HCT116 (cell line): Measurements from ENCODE around the gene ICOS. TPM values are rescaled to one million over a fixed set of nuclear protein-coding genes. Genes with fewer than 3 reads are reported as not detected.

Experiments used
- ATAC-seq: fragments of 200-7000 bp; cut with Tn5 transposase; 2 replicates; pipeline ENCODE4 v1.9.1; 2020; ENCODE audit warnings: mild to moderate bottlenecking, moderate library complexity
- BruUV-seq: library from RNA; stranded (reverse); fragments of 400-500 nt; replicated peaks from 2 replicates; lab custom pipeline; 2021; lab: Mats Ljungman, UMichigan
- CTCF ChIA-PET: fragments of 300-600 bp; sonication (Branson Sonifier 250); formaldehyde crosslinking; loops from one replicate; lab custom pipeline; 2021; ENCODE audit warnings: antibody characterized with exemption; lab: Charles Lee
- POLR2A ChIA-PET: fragments of 300-600, 350-600 bp; sonication (Branson Sonifier 250); formaldehyde crosslinking; loops from one replicate; lab custom pipeline; 2021; ENCODE audit warnings: antibody characterized with exemption; lab: Charles Lee
- RAD21 ChIA-PET, 2 experiments: fragments of 300-600 bp; sonication (Branson Sonifier 250); formaldehyde crosslinking; loops; one replicate each; lab custom pipeline; 2023; ENCODE audit warnings: low total read pairs in 2 of 2; ENCODE audit not compliant: uncharacterized antibody in 2 of 2, unreplicated experiment in 2 of 2, low non-redundant PET in 1 of 2; lab: Charles Lee
- DNase-seq: peaks from one replicate; pipeline ENCODE4 v3.0.0-alpha.2; 2010; ENCODE audit warnings: low read depth, low spot score
- H2AFZ ChIP-seq: fragments of 200-600 bp; shearing (Covaris generic), sonication (generic); 2 replicates; pipeline ENCODE4 v1.6.1; 2017; ENCODE audit warnings: low read depth, mixed run types, mixed read lengths, antibody characterized with exemption, low read length; ENCODE audit not compliant: poor library complexity, severe bottlenecking
- H3K27ac ChIP-seq: 2 replicates; pipeline ENCODE4 v1.5.1; 2012; ENCODE audit warnings: low read depth, low read length
- H3K27me3 ChIP-seq: fragments of 200-600 bp; sonication (generic); 2 replicates; pipeline ENCODE4 v1.6.1; 2016; ENCODE audit warnings: mixed run types, low read length, mixed read lengths; ENCODE audit not compliant: insufficient read depth
- H3K36me3 ChIP-seq, 2 experiments: fragments of 200-500 bp in 1 of 2; fragments of 200-600 bp in 1 of 2; sonication (Bioruptor generic) in 1 of 2; sonication (generic) in 1 of 2; 2 replicates each; pipeline versions ENCODE4 v1.5.1 to v1.6.1; 2014 to 2016; ENCODE audit warnings: low read length in 2 of 2, inconsistent platforms in 1 of 2, mixed read lengths in 1 of 2, mixed run types in 1 of 2; ENCODE audit not compliant: insufficient read depth in 2 of 2, control insufficient read depth in 1 of 2
- H3K4me1 ChIP-seq, 2 experiments: fragments of 200-600 bp in 1 of 2; sonication (generic) in 1 of 2; 2 replicates each; pipeline versions ENCODE4 v1.5.1 to v1.6.1; 2012 to 2017; ENCODE audit warnings: low read length in 2 of 2, inconsistent platforms in 1 of 2, mild to moderate bottlenecking in 1 of 2, mixed read lengths in 1 of 2, mixed run types in 1 of 2, moderate library complexity in 1 of 2; ENCODE audit not compliant: insufficient read depth in 2 of 2, control insufficient read depth in 1 of 2
- H3K4me2 ChIP-seq: fragments of 200-600 bp; sonication (generic); 2 replicates; pipeline ENCODE4 v1.6.1; 2017; ENCODE audit warnings: mixed run types, low read length, mixed read lengths
- H3K4me3 ChIP-seq, 2 experiments: fragments of 200-600 bp in 1 of 2; sonication (generic) in 1 of 2; replicated peaks in 1 of 2; 2 replicates each; pipeline ENCODE4 v1.5.1; 2011 to 2016; ENCODE audit warnings: low read length in 2 of 2, control low read depth in 1 of 2, low read depth in 1 of 2, mild to moderate bottlenecking in 1 of 2, mixed read lengths in 1 of 2, mixed run types in 1 of 2
- H3K79me2 ChIP-seq: fragments of 200-600 bp; sonication (generic); 2 replicates; pipeline ENCODE4 v1.6.1; 2017; ENCODE audit warnings: mild to moderate bottlenecking, mixed run types, low read length, moderate library complexity, mixed read lengths; ENCODE audit not compliant: insufficient read depth
- H3K9ac ChIP-seq: fragments of 200-600 bp; sonication (generic); 2 replicates; pipeline ENCODE4 v1.6.1; 2016; ENCODE audit warnings: low read length, mixed read lengths
- H3K9me2 ChIP-seq: fragments of 200-600 bp; sonication (generic), shearing (Covaris generic); 2 replicates; pipeline ENCODE4 v1.6.1; 2017; ENCODE audit warnings: mixed run types, mild to moderate bottlenecking, moderate library complexity; ENCODE audit not compliant: insufficient read depth
- H3K9me3 ChIP-seq, 2 experiments: fragments of 200-500 bp in 1 of 2; fragments of 200-600 bp in 1 of 2; sonication (Bioruptor generic) in 1 of 2; sonication (generic) in 1 of 2; 2 replicates each; pipeline ENCODE4 v1.6.1; 2014 to 2017; ENCODE audit warnings: low read length in 2 of 2, mixed read lengths in 2 of 2, inconsistent platforms in 1 of 2, low read depth in 1 of 2, mild to moderate bottlenecking in 1 of 2, mixed run types in 1 of 2, moderate library complexity in 1 of 2; ENCODE audit not compliant: control insufficient read depth in 1 of 2, insufficient read depth in 1 of 2
- H4K20me1 ChIP-seq: fragments of 200-600 bp; sonication (generic), shearing (Covaris generic); 2 replicates; pipeline ENCODE4 v1.6.1; 2017; ENCODE audit warnings: mixed run types, mild to moderate bottlenecking, moderate library complexity; ENCODE audit not compliant: insufficient read depth
- CBX3 ChIP-seq: IDR thresholded peaks from 2 replicates; pipeline ENCODE4 v1.6.1; 2012; ENCODE audit warnings: low read depth
- CEBPB ChIP-seq: IDR thresholded peaks from 2 replicates; pipeline ENCODE4 v1.6.1; 2012; ENCODE audit warnings: low read depth
- CTCF ChIP-seq, 3 experiments: fragments of 200-600 bp in 1 of 3; sonication (generic) in 1 of 3; IDR thresholded peaks in 2 of 3; conservative IDR thresholded peaks in 1 of 3; 2 replicates each; pipeline ENCODE4 v1.5.1; 2012 to 2017; ENCODE audit warnings: low read depth in 2 of 3, low read length in 2 of 3, antibody characterized with exemption in 1 of 3, borderline replicate concordance in 1 of 3, control low read depth in 1 of 3, mild to moderate bottlenecking in 1 of 3, mixed read lengths in 1 of 3, mixed run types in 1 of 3, moderate library complexity in 1 of 3; ENCODE audit not compliant: insufficient read depth in 1 of 3
- ELF1 ChIP-seq: IDR thresholded peaks from 2 replicates; pipeline ENCODE4 v1.6.1; 2012; ENCODE audit warnings: low read depth, borderline replicate concordance
- EZH2phosphoT487 ChIP-seq: fragments of 200-600 bp; IDR thresholded peaks from 2 replicates; pipeline ENCODE4 v1.6.1; 2018; ENCODE audit warnings: antibody characterized with exemption, borderline replicate concordance
- FOSL1 ChIP-seq: IDR thresholded peaks from 2 replicates; pipeline ENCODE4 v1.6.1; 2012; ENCODE audit warnings: low read depth
- JUND ChIP-seq: IDR thresholded peaks from 2 replicates; pipeline ENCODE4 v1.6.1; 2012
- MAX ChIP-seq: IDR thresholded peaks from 2 replicates; pipeline ENCODE4 v1.6.1; 2012
- POLR2AphosphoS5 ChIP-seq: IDR thresholded peaks from 2 replicates; pipeline ENCODE4 v1.6.1; 2011; ENCODE audit warnings: mild to moderate bottlenecking, low read depth, low read length, moderate library complexity
- RAD21 ChIP-seq: IDR thresholded peaks from 2 replicates; pipeline ENCODE4 v1.6.1; 2012; ENCODE audit warnings: low read depth, mild to moderate bottlenecking
- REST ChIP-seq: IDR thresholded peaks from 2 replicates; pipeline ENCODE4 v1.6.1; 2012; ENCODE audit warnings: low read depth
- SIN3A ChIP-seq: IDR thresholded peaks from 2 replicates; pipeline ENCODE4 v1.6.1; 2012; ENCODE audit warnings: low read depth
- SP1 ChIP-seq: IDR thresholded peaks from 2 replicates; pipeline ENCODE4 v1.6.1; 2012; ENCODE audit warnings: low read depth
- SRF ChIP-seq: IDR thresholded peaks from 2 replicates; pipeline ENCODE4 v1.6.1; 2012; ENCODE audit warnings: low read depth
- TCF7L2 ChIP-seq: IDR thresholded peaks from 2 replicates; pipeline ENCODE4 v1.7.0; 2011; ENCODE audit warnings: borderline replicate concordance, inconsistent platforms; ENCODE audit not compliant: insufficient read depth, insufficient read length; ENCODE audit errors: extremely low read depth
- YY1 ChIP-seq: IDR thresholded peaks from 2 replicates; pipeline ENCODE4 v1.6.1; 2011; ENCODE audit warnings: low read length, low read depth, moderate library complexity, mild to moderate bottlenecking; ENCODE audit not compliant: insufficient replicate concordance; ENCODE audit errors: extremely low read depth
- ZBTB33 ChIP-seq: IDR thresholded peaks from 2 replicates; pipeline ENCODE4 v1.6.1; 2011; ENCODE audit warnings: mild to moderate bottlenecking, low read length, moderate library complexity; ENCODE audit not compliant: insufficient replicate concordance; ENCODE audit errors: extremely low read depth
- ZNF274 ChIP-seq: fragments of 200-500 bp; sonication (Bioruptor generic); IDR thresholded peaks from 2 replicates; pipeline ENCODE4 v1.6.1; 2014; ENCODE audit warnings: mild to moderate bottlenecking, low read depth, low read length, inconsistent platforms
- intact Hi-C: fragments of 100-400 bp; cut with micrococcal nuclease; formaldehyde crosslinking; loops from 2 replicates; pipeline ENCODE4 v1.10.0; 2022
- total RNA-seq: library from RNA; stranded (reverse); gene quantifications from one replicate; pipeline ENCODE4 v1.2.1, GENCODE V29; 2021; ENCODE audit not compliant: unreplicated experiment
- TF ChIP-seq, protein P1 (sequence below): IDR thresholded peaks from 2 replicates; pipeline ENCODE4 v1.6.1; 2012

The ICOS gene
- total RNA-seq, 1 experiment from 2014 or later: not detected

DNA sequence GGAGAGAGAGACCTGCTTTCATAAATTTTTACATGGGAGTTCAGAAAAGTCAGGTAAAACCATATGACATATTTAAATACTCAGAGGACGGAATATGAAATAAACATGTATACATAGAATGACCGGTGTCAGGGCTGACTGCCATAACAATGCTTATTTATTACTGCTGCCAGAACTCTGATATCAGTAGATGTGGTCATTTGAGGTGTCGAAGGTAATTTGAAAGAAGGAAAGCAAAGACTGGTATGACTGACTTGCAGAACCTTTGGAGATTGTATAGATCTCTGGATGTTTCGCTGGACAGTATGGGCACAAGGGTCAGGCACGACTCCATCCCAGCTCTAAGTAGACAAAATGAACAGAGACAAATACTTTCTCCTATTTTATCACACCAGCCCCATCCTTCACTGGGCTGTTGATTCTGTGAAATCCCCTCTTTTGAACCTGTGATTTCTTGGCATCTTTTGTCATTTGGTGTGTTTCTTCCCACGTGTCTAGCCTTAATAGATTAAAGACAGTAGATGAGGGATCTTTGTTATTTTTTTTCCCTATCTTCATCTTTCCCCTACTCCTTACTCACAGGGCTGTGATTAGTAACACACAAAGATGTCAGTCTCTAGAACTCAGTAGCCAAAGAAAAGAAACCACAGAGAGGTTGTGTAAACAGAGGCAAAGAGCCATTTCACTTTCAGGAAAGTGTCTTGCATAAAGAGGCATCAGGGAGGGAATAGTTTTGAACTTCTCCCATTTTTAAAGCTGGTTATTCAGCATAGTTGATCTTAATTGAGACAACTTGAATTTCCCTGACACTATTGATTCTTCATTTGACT lies 61.6 kb downstream of the ICOS start:
- H3K79me2 ChIP-seq: no peaks in the 10 kb centered on the region
- POLR2A ChIA-PET: no interaction called here
- H3K4me1 ChIP-seq: no peaks in the 10 kb centered on the region
- H3K9me3 ChIP-seq: no peaks in the 10 kb centered on the region
- no peak overlapping the region for H2AFZ ChIP-seq
- no peaks in the 10 kb centered on the region for H3K36me3 ChIP-seq
- no peak overlapping the region for H3K9ac ChIP-seq
- no peak overlapping the region for H3K27ac ChIP-seq
- peaks cover 18% of the 10 kb centered on the region for H3K27me3 ChIP-seq
- no peaks in the 10 kb centered on the region for H3K9me2 ChIP-seq
- CTCF ChIA-PET: no interaction called here
- RAD21 ChIA-PET: no interaction called here
- ATAC-seq: no peak
- no peaks in the 10 kb centered on the region for H4K20me1 ChIP-seq
- no peak for DNase-seq
- intact Hi-C loops: no loop called here
- no peak overlapping the region for H3K4me2 ChIP-seq
- no peak overlapping the region for H3K4me3 ChIP-seq
- no TSS peak for BruUV-seq
- TF ChIP-seq, protein P1, sequence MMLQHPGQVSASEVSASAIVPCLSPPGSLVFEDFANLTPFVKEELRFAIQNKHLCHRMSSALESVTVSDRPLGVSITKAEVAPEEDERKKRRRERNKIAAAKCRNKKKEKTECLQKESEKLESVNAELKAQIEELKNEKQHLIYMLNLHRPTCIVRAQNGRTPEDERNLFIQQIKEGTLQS: no peak
- TF ChIP-seq ZBTB33: no peak
- no peak for TF ChIP-seq RAD21
- no peak for TF ChIP-seq REST
- no peak for TF ChIP-seq POLR2AphosphoS5
- no peak for TF ChIP-seq TCF7L2
- TF ChIP-seq ZNF274: no peak
- no peak for TF ChIP-seq SRF
- TF ChIP-seq JUND: no peak
- no peak for TF ChIP-seq CTCF (IDR thresholded peaks at IDR 0.05 in 2 of 3, conservative IDR thresholded peaks at IDR 0.05 in 1 of 3; ENCODE audit: borderline replicate concordance in 1 of 3, insufficient read depth in 1 of 3, low read depth in 2 of 3, low read length in 2 of 3)
- TF ChIP-seq YY1: no peak
- no peak for TF ChIP-seq MAX
- no peak for TF ChIP-seq SP1
- no peak for TF ChIP-seq EZH2phosphoT487
- TF ChIP-seq SIN3A: no peak
- TF ChIP-seq FOSL1: no peak
- no peak for TF ChIP-seq ELF1
- no peak for TF ChIP-seq CEBPB
- no peak for TF ChIP-seq CBX3
